ENCODE measurements around the gene AKAP8.
"Not testable (repeated sequence)": the region's sequence is repeated elsewhere in the genome, so short reads cannot be mapped to it uniquely, and the experiment has no call there.

Gene AKAP8

DNA sequence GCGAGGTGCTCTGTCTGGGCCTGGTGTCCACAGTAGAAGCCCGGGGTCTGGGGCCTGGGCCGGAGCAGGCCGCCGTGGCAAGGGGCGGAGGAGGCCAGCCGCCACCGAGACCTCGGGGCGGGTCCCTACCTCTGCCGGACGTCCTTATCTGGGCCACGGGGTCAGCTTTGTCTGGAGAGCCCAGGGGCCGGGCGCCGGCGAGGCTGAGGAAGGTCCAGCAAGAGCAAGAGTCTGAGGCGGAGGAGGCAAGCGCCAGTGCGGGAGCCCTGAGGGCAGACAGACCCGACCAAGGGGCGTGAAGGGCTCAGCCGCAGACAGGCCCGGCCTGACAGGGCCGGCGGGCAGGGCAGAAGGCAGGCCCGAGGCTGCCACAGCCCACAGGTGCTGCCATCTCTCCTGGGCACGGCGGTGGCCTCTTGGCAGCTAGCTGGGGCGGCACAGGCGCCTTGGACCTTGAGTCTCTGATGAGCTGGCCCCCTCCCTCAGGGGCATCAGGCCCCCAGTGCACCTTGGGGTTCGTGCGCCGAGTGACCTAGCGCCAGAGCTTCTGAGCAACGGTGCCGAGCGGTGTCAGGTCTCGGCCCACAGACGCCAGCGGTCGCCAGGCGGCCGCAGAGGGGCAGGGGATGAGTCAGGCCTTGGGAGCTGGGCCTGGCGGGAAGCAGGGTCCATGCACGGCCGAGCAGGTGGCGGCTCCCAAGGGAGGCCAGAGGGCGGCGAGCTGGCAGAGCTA, 19.1 kb upstream of the AKAP8 start:
- intact Hi-C loops (cut with DNase I; ENCODE audit: low total_unique reads): no loop called here

DNA sequence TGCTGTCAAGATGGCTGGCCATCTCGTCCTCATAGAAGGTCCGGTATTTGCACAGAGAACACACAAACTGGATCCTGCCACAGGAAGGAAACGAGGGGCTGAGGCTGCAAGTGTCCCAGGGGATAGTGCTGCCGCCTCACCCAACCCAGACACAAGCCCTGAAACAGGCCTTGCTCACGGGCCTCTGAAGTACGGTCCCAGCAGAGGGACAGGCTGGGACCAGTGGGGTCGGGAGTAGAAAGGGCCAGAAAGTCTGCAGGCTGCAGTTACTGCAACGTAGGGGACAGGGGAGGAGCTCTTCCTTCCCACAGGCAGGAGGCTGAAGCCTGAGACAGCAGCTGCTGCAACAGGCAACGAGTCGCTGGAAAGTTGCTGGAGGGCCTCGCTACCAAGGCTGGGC, 18.2 kb upstream of the AKAP8 start:
- no peaks in the 10 kb centered on the region for H3K27me3 ChIP-seq
- H3K9me3 ChIP-seq: no peaks in the 10 kb centered on the region
- peaks cover 0 to 17% (median 11%) of the 10 kb centered on the region in 4 donors for H3K4me1 ChIP-seq
- TF ChIP-seq, protein P1, sequence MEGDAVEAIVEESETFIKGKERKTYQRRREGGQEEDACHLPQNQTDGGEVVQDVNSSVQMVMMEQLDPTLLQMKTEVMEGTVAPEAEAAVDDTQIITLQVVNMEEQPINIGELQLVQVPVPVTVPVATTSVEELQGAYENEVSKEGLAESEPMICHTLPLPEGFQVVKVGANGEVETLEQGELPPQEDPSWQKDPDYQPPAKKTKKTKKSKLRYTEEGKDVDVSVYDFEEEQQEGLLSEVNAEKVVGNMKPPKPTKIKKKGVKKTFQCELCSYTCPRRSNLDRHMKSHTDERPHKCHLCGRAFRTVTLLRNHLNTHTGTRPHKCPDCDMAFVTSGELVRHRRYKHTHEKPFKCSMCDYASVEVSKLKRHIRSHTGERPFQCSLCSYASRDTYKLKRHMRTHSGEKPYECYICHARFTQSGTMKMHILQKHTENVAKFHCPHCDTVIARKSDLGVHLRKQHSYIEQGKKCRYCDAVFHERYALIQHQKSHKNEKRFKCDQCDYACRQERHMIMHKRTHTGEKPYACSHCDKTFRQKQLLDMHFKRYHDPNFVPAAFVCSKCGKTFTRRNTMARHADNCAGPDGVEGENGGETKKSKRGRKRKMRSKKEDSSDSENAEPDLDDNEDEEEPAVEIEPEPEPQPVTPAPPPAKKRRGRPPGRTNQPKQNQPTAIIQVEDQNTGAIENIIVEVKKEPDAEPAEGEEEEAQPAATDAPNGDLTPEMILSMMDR (IDR thresholded peaks at IDR 0.05): no peak
- intact Hi-C loops (cut with DNase I; ENCODE audit: low total_unique reads): no loop called here
- H3K36me3 ChIP-seq: peaks cover 76 to 94% (median 87%) of the 10 kb centered on the region in 3 donors
- peak in 1 of 2 donors; percentile 32 for DNase-seq
- H3K4me3 ChIP-seq: no peak overlapping the region
- H3K27ac ChIP-seq: no peak overlapping the region

More for the DNA sequence above, 19.1 kb upstream of the AKAP8 start:
- no peaks in the 10 kb centered on the region for H3K27me3 ChIP-seq
- TF ChIP-seq, protein P1 (IDR thresholded peaks at IDR 0.05): no peak
- peak in 1 of 2 donors; percentile 62 for DNase-seq
- H3K4me3 ChIP-seq: no peak overlapping the region
- peaks cover 68 to 95% (median 92%) of the 10 kb centered on the region in 3 donors for H3K36me3 ChIP-seq
- H3K27ac ChIP-seq: no peak overlapping the region
- H3K9me3 ChIP-seq: no peaks in the 10 kb centered on the region
- H3K4me1 ChIP-seq: peaks cover 0 to 25% (median 20%) of the 10 kb centered on the region in 4 donors

DNA sequence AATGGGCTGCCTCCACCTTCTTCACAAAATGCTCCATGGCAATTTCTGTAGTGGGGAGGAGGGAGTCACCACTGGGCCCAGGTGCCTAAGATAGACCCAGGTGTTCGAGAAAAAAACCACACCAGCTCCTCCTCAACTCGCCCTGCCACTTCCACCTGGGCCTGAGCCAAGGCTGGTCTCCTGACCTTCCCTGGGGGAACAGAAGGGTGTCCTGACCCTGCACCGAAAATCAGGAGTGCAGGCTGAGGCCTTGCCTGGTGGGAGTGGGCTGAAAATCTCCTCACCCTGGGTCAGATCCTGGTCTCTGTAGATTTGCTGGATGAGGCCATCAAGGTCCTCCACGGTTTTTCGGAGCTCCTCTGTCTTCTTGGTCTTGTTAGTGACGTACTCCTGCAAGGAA, 17.6 kb upstream of the AKAP8 start:
- intact Hi-C loops (cut with DNase I; ENCODE audit: low total_unique reads): no loop called here
- TF ChIP-seq, protein P1 (IDR thresholded peaks at IDR 0.05): no peak
- peaks cover 0 to 11% (median 5%) of the 10 kb centered on the region in 4 donors for H3K4me1 ChIP-seq

DNA sequence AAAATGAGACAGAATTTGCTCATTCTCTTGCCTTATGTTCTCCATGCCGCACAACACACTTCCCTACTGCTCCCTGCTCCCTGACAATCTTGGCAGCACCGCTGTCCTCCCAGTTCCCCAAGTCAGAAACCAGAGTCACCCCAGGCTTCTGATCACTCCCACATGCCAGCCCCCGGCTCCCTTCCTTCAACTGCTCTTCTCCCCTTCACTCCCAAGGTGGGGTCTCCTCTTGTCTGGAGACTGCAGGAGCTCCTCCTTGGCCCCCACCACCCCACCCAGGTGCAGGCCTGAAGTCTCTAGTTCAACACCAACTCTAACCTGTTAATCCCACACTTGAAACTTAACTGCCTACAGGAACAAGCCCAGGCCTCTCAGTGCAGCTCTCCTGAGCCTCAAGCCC, 16.8 kb upstream of the AKAP8 start:
- Histone ChIP-seq H3K27me3 (no peaks in the 10 kb centered on the region), H3K9me3 (no peaks in the 10 kb centered on the region), H3K4me1 (peaks cover 0 to 3% (median under 1%) of the 10 kb centered on the region in 4 donors), H3K4me3 (no peak overlapping the region), H3K27ac (no peak overlapping the region), H3K36me3 (peaks cover 85 to 90% (median 87%) of the 10 kb centered on the region in 3 donors)
- intact Hi-C loops (cut with DNase I; ENCODE audit: low total_unique reads): no loop called here
- TF ChIP-seq, protein P1 (IDR thresholded peaks at IDR 0.05): no peak
- peak in 1 of 2 donors; percentile 53 for DNase-seq

More for the DNA sequence above, 17.6 kb upstream of the AKAP8 start:
- H3K4me3 ChIP-seq: no peak overlapping the region
- H3K36me3 ChIP-seq: peaks cover 80 to 91% (median 85%) of the 10 kb centered on the region in 3 donors
- no peaks in the 10 kb centered on the region for H3K27me3 ChIP-seq
- H3K9me3 ChIP-seq: no peaks in the 10 kb centered on the region
- no peak overlapping the region for H3K27ac ChIP-seq
- DNase-seq: peak in 1 of 2 donors; percentile 24

DNA sequence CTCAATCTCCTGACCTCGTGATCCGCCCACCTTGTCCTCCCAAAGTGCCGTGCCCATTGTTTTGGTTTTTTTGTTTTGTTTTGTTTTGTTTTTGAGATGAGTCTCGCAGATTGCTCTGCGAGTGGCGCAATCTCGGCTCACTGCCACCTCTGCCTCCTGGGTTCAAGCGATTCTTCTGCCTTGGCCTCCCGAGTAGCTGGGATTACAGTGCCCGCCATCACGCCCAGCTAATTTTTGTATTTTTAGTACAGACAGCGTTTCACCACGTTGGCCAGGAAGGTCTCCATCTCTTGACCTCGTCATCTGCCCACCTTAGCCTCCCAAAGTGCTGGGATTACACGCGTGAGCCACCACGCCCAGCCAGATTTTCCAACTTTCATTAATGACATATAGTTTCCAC, 15.7 kb upstream of the AKAP8 start:
- peaks cover 76 to 84% (median 78%) of the 10 kb centered on the region in 3 donors for H3K36me3 ChIP-seq
- intact Hi-C loops (cut with DNase I; ENCODE audit: low total_unique reads); H3K9me3 ChIP-seq; H3K27ac ChIP-seq; H3K4me1 ChIP-seq; H3K27me3 ChIP-seq; H3K4me3 ChIP-seq: not testable (repeated sequence)
- DNase-seq: peak in 1 of 2 donors; percentile 16

DNA sequence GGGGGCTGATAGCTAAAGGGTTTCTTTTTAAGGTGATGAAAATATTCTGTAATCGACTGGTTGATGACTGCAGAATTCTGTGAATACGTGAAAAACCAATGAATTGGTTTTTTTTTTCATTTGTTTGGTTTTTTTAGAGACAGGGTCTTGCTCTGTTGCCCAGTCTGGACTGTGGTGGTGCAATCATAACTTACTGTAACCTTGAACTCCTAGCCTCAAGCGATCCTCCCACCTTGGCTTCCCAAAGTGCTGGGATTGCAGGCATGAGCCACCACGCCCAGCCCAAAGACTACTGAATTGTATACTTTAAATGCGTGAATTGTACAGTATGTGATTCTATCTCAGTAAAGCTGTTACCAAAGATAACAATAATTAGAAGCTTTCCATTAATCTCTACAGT, 14.8 kb upstream of the AKAP8 start:
- H3K27ac ChIP-seq: no peak overlapping the region
- peaks cover 69 to 84% (median 70%) of the 10 kb centered on the region in 3 donors for H3K36me3 ChIP-seq
- peak in 1 of 2 donors; percentile 24 for DNase-seq
- no peak overlapping the region for H3K4me3 ChIP-seq
- H3K4me1 ChIP-seq: no peaks in the 10 kb centered on the region
- TF ChIP-seq, protein P1 (IDR thresholded peaks at IDR 0.05): no peak
- intact Hi-C loops (cut with DNase I; ENCODE audit: low total_unique reads): no loop called here
- no peaks in the 10 kb centered on the region for H3K27me3 ChIP-seq
- no peaks in the 10 kb centered on the region for H3K9me3 ChIP-seq
